GM19452 (cell line): Measurements from ENCODE around the gene COMMD9.
"Not testable (repeated sequence)": the region's sequence is repeated elsewhere in the genome, so short reads cannot be mapped to it uniquely, and the experiment has no call there.

Experiments
- ATAC-seq: cut with Tn5 transposase; IDR thresholded peaks from one replicate; pipeline ENCODE4 v1.9.1; 2021; ENCODE audit not compliant: unreplicated experiment

COMMD9 gene

GRCh38 chr11:36289226-36289852 is at the start of gene COMMD9:
Gene COMMD9, minus strand, starts transcription at chr11:36289424. Its CDS starts 12 bp downstream, at chr11:36289412.
- ATAC-seq = peak; percentile 99

GRCh38 chr11:36333897-36334296 is 44.7 kb upstream of the COMMD9 start:
- no peak for ATAC-seq

GRCh38 chr11:36333468-36333867 is 44.2 kb upstream of the COMMD9 start:
- ATAC-seq = no peak

- no peak for ATAC-seq
Observed at GRCh38 chr11:36330411-36330810, 41.2 kb upstream of the COMMD9 start.

GRCh38 chr11:36328966-36329673 is 39.9 kb upstream of the COMMD9 start:
- no peak for ATAC-seq

- ATAC-seq = no peak
Observed at GRCh38 chr11:36326524-36327419, 37.5 kb upstream of the COMMD9 start.

GRCh38 chr11:36325403-36325802 is 36.2 kb upstream of the COMMD9 start:
- not testable (repeated sequence) for ATAC-seq

GRCh38 chr11:36324956-36325355 is 35.7 kb upstream of the COMMD9 start:
- not testable (repeated sequence) for ATAC-seq

- no peak for ATAC-seq
Observed at GRCh38 chr11:36317992-36318391, 28.8 kb upstream of the COMMD9 start.

GRCh38 chr11:36316049-36316448 is 26.8 kb upstream of the COMMD9 start:
- ATAC-seq = no peak

- ATAC-seq = no peak
Observed at GRCh38 chr11:36314434-36314767, 25.2 kb upstream of the COMMD9 start.

GRCh38 chr11:36313750-36314433 is 24.7 kb upstream of the COMMD9 start:
- ATAC-seq = peak; percentile 74

- ATAC-seq = no peak
Observed at GRCh38 chr11:36312611-36313472, 23.6 kb upstream of the COMMD9 start.

GRCh38 chr11:36311926-36312595 is 22.8 kb upstream of the COMMD9 start:
- no peak for ATAC-seq

GRCh38 chr11:36309779-36310178 is 20.6 kb upstream of the COMMD9 start:
- no peak for ATAC-seq

- ATAC-seq = no peak
Observed at GRCh38 chr11:36308577-36308976, 19.4 kb upstream of the COMMD9 start.

GRCh38 chr11:36306888-36307287 is 17.7 kb upstream of the COMMD9 start:
- ATAC-seq = no peak

GRCh38 chr11:36305047-36305446 is 15.8 kb upstream of the COMMD9 start:
- ATAC-seq = no peak

GRCh38 chr11:36304351-36304750 is 15.1 kb upstream of the COMMD9 start:
- ATAC-seq = no peak

- no peak for ATAC-seq
Observed at GRCh38 chr11:36300650-36301049, 11.4 kb upstream of the COMMD9 start.
